ENCODE data around the gene FAM229A.

GRCh38 chr1:32361674-32362473, 411 bp downstream of the FAM229A start:
- no peak for TF ChIP-seq CTCF (IDR thresholded peaks at IDR 0.05)
- no peak for TF ChIP-seq JUN (IDR thresholded peaks at IDR 0.05)
- TF ChIP-seq EP300 (IDR thresholded peaks at IDR 0.05), result no peak
- no peak for TF ChIP-seq POLR2AphosphoS2 (conservative IDR thresholded peaks at IDR 0.05; ENCODE audit: low read length)
- no peak for TF ChIP-seq REST (IDR thresholded peaks at IDR 0.05)
- TF ChIP-seq BHLHE40 (IDR thresholded peaks at IDR 0.05; ENCODE audit: low read depth, low read length), result no peak
- no peak for TF ChIP-seq SMC3 (IDR thresholded peaks at IDR 0.05)
- TF ChIP-seq POLR2A (IDR thresholded peaks at IDR 0.05; ENCODE audit: low read length), result no peak
- no peak for TF ChIP-seq ELK1 (IDR thresholded peaks at IDR 0.05; ENCODE audit: low read depth, low read length)
- TF ChIP-seq NR3C1 (IDR thresholded peaks at IDR 0.05), result no peak
- no peak for TF ChIP-seq PBX3 (IDR thresholded peaks at IDR 0.05)
- TF ChIP-seq MAX (IDR thresholded peaks at IDR 0.05), result no peak

Measured in A549 (cell line).